ENCODE measurements around the gene REXO5.

DNA sequence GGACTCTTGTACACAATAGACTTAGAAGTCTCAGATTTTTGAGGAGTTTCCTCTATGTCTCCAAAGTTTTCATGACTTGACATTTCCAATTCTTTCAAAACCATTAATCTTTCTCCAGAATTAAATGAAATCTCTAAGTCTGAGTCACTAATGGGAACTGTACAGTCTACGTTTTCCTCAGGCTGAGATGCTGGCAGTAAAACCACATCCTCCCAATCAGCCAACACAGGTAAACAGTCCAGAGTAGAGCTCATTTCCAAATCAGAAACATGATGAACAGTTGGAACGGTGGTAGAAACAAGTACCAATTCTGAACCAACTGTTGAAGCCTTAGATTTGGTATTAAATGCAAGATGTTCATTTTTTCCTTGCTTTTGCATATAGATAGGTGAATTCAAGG lies 8.0 kb upstream of the REXO5 start:
- TF ChIP-seq POLR2AphosphoS5 (IDR thresholded peaks at IDR 0.05) = no peak
- no peak for TF ChIP-seq POLR2A (IDR thresholded peaks at IDR 0.05)
- TF ChIP-seq CTCF (IDR thresholded peaks at IDR 0.05) = no peak
